Fibroblast of skin of left quadriceps (primary cell): ENCODE data around the gene GREM1.

Source experiments
- DNase-seq, 2 experiments: peaks; one replicate each; pipeline ENCODE4 v3.0.0-alpha.2; 2013; ENCODE audit warnings: low read depth in 2 of 2

GREM1 gene

GRCh38 chr15:32730677-32731654 is 13.2 kb downstream of the GREM1 start:
- no peak for DNase-seq

GRCh38 chr15:32732574-32733157 is 14.9 kb downstream of the GREM1 start:
- no peak for DNase-seq

GRCh38 chr15:32733281-32733680 is 15.5 kb downstream of the GREM1 start:
- DNase-seq: no peak

GRCh38 chr15:32735989-32736700 is 18.3 kb downstream of the GREM1 start:
- no peak for DNase-seq

GRCh38 chr15:32736701-32737061 is 18.9 kb downstream of the GREM1 start:
- DNase-seq: no peak

- no peak for DNase-seq
Measured at GRCh38 chr15:32737304-32737703, 19.5 kb downstream of the GREM1 start.

GRCh38 chr15:32738666-32739065 is 20.9 kb downstream of the GREM1 start:
- no peak for DNase-seq

- no peak for DNase-seq
Measured at GRCh38 chr15:32739522-32740063, 21.8 kb downstream of the GREM1 start.

- no peak for DNase-seq
Measured at GRCh38 chr15:32743411-32744140, 25.8 kb downstream of the GREM1 start.

GRCh38 chr15:32746116-32746857 is 28.5 kb downstream of the GREM1 start:
- DNase-seq: no peak

GRCh38 chr15:32747921-32748342 is 30.1 kb downstream of the GREM1 start:
- DNase-seq: peak; percentile 62 to 68

GRCh38 chr15:32750979-32751378 is 33.2 kb downstream of the GREM1 start:
- no peak for DNase-seq

- no peak for DNase-seq
Measured at GRCh38 chr15:32757426-32757825, 39.6 kb downstream of the GREM1 start.

GRCh38 chr15:32763295-32763694 is 45.5 kb downstream of the GREM1 start:
- no peak for DNase-seq

GRCh38 chr15:32765236-32765635 is 47.4 kb downstream of the GREM1 start:
- no peak for DNase-seq

- no peak for DNase-seq
Measured at GRCh38 chr15:32766101-32766500, 48.3 kb downstream of the GREM1 start.

GRCh38 chr15:32767236-32767635 is 49.4 kb downstream of the GREM1 start:
- DNase-seq: no peak

GRCh38 chr15:32774022-32774421 is 56.2 kb downstream of the GREM1 start:
- DNase-seq: peak; percentile 60 to 61

- no peak for DNase-seq
Measured at GRCh38 chr15:32775103-32775502, 57.3 kb downstream of the GREM1 start.

- no peak for DNase-seq
Measured at GRCh38 chr15:32778391-32779176, 60.8 kb downstream of the GREM1 start.
